OCI-LY1 (cell line): ENCODE measurements around the gene CDKN2AIPNL.

Experiments
- EZH2 ChIP-seq: fragments of 200-600 bp; sonication (generic), shearing (Covaris generic); IDR thresholded peaks from 2 replicates; pipeline ENCODE4 v1.8.0; 2017; ENCODE audit warnings: borderline replicate concordance, mixed run types, mild to moderate bottlenecking, antibody characterized with exemption, low read length, moderate library complexity, mixed read lengths
- TF ChIP-seq, protein P1 (sequence below): fragments of 200-600 bp; sonication (generic), shearing (Covaris generic); IDR thresholded peaks from 2 replicates; pipeline ENCODE4 v1.5.1; 2017; ENCODE audit warnings: mild to moderate bottlenecking, antibody characterized with exemption, low read length, moderate library complexity, mixed read lengths

GRCh38 chr5:134409321-134409720 lies 2.4 kb downstream of the CDKN2AIPNL start:
- TF ChIP-seq, protein P1, sequence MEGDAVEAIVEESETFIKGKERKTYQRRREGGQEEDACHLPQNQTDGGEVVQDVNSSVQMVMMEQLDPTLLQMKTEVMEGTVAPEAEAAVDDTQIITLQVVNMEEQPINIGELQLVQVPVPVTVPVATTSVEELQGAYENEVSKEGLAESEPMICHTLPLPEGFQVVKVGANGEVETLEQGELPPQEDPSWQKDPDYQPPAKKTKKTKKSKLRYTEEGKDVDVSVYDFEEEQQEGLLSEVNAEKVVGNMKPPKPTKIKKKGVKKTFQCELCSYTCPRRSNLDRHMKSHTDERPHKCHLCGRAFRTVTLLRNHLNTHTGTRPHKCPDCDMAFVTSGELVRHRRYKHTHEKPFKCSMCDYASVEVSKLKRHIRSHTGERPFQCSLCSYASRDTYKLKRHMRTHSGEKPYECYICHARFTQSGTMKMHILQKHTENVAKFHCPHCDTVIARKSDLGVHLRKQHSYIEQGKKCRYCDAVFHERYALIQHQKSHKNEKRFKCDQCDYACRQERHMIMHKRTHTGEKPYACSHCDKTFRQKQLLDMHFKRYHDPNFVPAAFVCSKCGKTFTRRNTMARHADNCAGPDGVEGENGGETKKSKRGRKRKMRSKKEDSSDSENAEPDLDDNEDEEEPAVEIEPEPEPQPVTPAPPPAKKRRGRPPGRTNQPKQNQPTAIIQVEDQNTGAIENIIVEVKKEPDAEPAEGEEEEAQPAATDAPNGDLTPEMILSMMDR = no peak
- no peak for TF ChIP-seq EZH2
